ENCODE measurements around the gene AKT3.

DNA sequence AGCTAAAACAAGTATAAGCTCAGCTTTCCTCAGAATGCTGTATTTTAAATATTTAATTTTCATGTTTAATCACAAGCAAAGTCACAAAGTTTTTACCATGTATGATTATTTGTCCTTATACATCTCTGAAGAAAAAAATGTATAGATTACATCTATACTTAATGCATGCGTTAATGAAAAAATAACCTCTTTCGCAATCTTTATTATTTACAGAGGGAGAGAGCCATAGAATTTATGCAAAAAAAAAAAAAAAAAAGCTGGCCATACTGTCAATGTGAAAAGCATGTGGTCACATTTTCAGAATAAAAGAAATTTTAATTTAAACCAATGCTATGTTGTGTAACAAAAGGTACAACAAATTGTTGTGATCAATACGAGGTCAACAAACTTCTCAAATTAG is 148.2 kb downstream of the AKT3 start:
- TF ChIP-seq POLR2AphosphoS5 (IDR thresholded peaks at IDR 0.05) (no peak), EP300 (IDR thresholded peaks at IDR 0.05) (no peak)
- TF ChIP-seq, protein P1, sequence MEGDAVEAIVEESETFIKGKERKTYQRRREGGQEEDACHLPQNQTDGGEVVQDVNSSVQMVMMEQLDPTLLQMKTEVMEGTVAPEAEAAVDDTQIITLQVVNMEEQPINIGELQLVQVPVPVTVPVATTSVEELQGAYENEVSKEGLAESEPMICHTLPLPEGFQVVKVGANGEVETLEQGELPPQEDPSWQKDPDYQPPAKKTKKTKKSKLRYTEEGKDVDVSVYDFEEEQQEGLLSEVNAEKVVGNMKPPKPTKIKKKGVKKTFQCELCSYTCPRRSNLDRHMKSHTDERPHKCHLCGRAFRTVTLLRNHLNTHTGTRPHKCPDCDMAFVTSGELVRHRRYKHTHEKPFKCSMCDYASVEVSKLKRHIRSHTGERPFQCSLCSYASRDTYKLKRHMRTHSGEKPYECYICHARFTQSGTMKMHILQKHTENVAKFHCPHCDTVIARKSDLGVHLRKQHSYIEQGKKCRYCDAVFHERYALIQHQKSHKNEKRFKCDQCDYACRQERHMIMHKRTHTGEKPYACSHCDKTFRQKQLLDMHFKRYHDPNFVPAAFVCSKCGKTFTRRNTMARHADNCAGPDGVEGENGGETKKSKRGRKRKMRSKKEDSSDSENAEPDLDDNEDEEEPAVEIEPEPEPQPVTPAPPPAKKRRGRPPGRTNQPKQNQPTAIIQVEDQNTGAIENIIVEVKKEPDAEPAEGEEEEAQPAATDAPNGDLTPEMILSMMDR (IDR thresholded peaks at IDR 0.05), result no peak

Data from upper lobe of left lung (tissue), 4 donors.